ENCODE data around the gene NUP160.
"Not testable (repeated sequence)": the region's sequence is repeated elsewhere in the genome, so short reads cannot be mapped to it uniquely, and the experiment has no call there.

DNA sequence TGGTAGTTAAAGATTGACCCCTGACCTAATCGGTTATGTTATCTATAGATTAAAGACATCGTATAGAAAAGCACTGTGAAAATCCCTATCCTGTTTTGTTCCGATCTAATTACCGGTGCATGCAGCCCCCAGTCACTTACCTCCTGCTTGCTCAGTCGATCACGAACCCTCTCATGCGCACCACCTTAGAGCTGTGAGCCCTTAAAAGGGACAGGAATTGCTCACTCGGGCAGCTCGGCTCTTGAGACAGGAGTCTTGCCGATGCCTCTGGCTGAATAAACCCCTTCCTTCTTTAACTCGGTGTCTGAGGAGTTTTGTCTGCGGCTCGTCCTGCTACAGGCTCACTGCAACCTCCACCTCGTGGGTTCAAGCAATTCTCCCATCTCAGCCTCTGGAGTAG is 78.6 kb downstream of the NUP160 start:
- not testable (repeated sequence) for TF ChIP-seq CTCF, POLR2A (IDR thresholded peaks at IDR 0.05)

Measured in thyroid gland (tissue), 4 donors.